ENCODE measurements around the gene DGCR8.
"Not testable (repeated sequence)": the region's sequence is repeated elsewhere in the genome, so short reads cannot be mapped to it uniquely, and the experiment has no call there.

The DGCR8 gene

GRCh38 chr22:20063271-20064139, 16.5 kb upstream of the DGCR8 start:
- TF ChIP-seq ZFX (IDR thresholded peaks at IDR 0.05; ENCODE audit: borderline replicate concordance) (no peak), CTCF (IDR thresholded peaks at IDR 0.05) (no peak)
- H3K27ac ChIP-seq = no peak overlapping the region

GRCh38 chr22:20064140-20064480, 15.9 kb upstream of the DGCR8 start:
- TF ChIP-seq CTCF (IDR thresholded peaks at IDR 0.05) (no peak), ZFX (IDR thresholded peaks at IDR 0.05; ENCODE audit: borderline replicate concordance) (no peak)
- H3K27ac ChIP-seq = no peak overlapping the region

GRCh38 chr22:20064545-20065262, 15.3 kb upstream of the DGCR8 start:
- no peak overlapping the region for H3K27ac ChIP-seq
- TF ChIP-seq CTCF (IDR thresholded peaks at IDR 0.05) = no peak
- TF ChIP-seq ZFX (IDR thresholded peaks at IDR 0.05; ENCODE audit: borderline replicate concordance) = no peak

GRCh38 chr22:20065896-20066616, 14.0 kb upstream of the DGCR8 start:
- TF ChIP-seq CTCF (IDR thresholded peaks at IDR 0.05) (no peak), ZFX (IDR thresholded peaks at IDR 0.05; ENCODE audit: borderline replicate concordance) (no peak)
- no peak overlapping the region for H3K27ac ChIP-seq

GRCh38 chr22:20066617-20067383, 13.2 kb upstream of the DGCR8 start:
- TF ChIP-seq ZFX (IDR thresholded peaks at IDR 0.05; ENCODE audit: borderline replicate concordance) (no peak), CTCF (IDR thresholded peaks at IDR 0.05) (no peak)
- no peak overlapping the region for H3K27ac ChIP-seq

- not testable (repeated sequence) for H3K27ac ChIP-seq
These were observed 12.7 kb upstream of the DGCR8 start for GRCh38 chr22:20067384-20067682.

GRCh38 chr22:20068640-20069039, 11.4 kb upstream of the DGCR8 start:
- TF ChIP-seq ZFX (IDR thresholded peaks at IDR 0.05; ENCODE audit: borderline replicate concordance) (no peak), CTCF (IDR thresholded peaks at IDR 0.05) (no peak)

More at GRCh38 chr22:20068640-20069039, 11.4 kb upstream of the DGCR8 start:
- no peak overlapping the region for H3K27ac ChIP-seq
